RWPE1 (cell line): ENCODE data around the gene ATP2B2.

Experiments
- CTCF ChIA-PET: fragments of 350-600 bp; sonication (Branson Sonifier 250); formaldehyde crosslinking; extraction: SDS; loops from one replicate; lab custom pipeline; 2021; lab: Yijun Ruan, JAX
- POLR2A ChIA-PET: fragments of 400-600 bp; formaldehyde crosslinking; extraction: SDS; loops from one replicate; lab custom pipeline; 2020; ENCODE audit warnings: antibody characterized with exemption; ENCODE audit not compliant: low non-redundant PET; lab: Yijun Ruan, JAX
- DNase-seq: peaks from one replicate; pipeline ENCODE4 v3.0.0; 2012; ENCODE audit warnings: low spot score
- H3K27ac ChIP-seq: fragments of 450-650 bp; 2 replicates; pipeline ENCODE4 v1.5.1; 2017
- TF ChIP-seq, protein P1 (sequence below): fragments of 450-650 bp; conservative IDR thresholded peaks from 2 replicates; pipeline ENCODE4 v1.5.1; 2017; ENCODE audit warnings: low read depth, mild to moderate bottlenecking

ATP2B2 gene

DNA sequence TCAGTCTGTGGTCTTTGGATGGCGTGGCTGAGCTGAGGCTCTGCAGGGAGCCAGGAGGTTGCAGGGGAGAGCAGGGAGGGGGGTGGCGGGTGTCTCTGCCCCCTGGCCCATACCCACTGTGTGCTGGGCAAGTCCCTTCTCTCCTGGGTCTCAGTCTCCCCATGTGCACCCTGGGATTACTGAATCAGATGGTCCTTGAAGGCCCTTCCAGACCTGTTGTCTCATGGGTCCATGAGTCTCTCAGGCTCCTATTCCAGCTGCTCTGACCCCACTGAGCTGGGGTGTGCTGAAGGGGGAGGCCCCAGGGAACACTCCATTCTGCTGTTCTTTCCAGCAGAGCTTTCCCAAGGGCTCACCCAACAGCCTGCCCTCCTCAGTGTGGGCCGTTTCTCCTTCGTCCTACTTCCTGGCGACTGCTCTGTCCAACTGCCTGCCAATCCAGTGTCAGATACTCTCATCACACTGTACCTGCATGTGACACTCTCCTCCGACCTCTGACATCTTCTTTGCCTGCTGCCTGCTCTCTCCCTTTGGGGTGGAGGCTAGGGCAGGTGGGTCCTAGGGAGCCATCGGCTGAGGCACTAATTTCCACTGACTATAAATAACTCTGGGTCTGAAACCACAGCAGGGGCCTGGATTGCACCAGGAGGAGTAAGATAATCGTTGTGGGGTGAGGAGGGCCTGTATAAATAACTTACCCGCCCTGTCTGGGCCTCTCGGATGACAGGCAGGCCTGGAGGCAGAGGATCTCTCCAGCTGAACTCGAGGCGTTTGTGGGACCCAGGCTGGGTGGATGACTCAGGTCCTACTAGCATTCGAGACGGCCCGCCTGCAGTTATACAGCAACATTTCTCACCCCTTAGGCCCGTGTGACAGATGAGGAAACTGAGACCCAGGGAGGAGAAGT lies 67.1 kb downstream of the ATP2B2 start:
- CTCF ChIA-PET: interaction anchor here (0.8 kb wide), 1 partner anchor 20 kb away, joined by 3 read pairs; no protein-coding TSS in a partner anchor
- POLR2A ChIA-PET: no interaction called here
- DNase-seq: no peak
- H3K27ac ChIP-seq: no peak overlapping the region
- TF ChIP-seq, protein P1, sequence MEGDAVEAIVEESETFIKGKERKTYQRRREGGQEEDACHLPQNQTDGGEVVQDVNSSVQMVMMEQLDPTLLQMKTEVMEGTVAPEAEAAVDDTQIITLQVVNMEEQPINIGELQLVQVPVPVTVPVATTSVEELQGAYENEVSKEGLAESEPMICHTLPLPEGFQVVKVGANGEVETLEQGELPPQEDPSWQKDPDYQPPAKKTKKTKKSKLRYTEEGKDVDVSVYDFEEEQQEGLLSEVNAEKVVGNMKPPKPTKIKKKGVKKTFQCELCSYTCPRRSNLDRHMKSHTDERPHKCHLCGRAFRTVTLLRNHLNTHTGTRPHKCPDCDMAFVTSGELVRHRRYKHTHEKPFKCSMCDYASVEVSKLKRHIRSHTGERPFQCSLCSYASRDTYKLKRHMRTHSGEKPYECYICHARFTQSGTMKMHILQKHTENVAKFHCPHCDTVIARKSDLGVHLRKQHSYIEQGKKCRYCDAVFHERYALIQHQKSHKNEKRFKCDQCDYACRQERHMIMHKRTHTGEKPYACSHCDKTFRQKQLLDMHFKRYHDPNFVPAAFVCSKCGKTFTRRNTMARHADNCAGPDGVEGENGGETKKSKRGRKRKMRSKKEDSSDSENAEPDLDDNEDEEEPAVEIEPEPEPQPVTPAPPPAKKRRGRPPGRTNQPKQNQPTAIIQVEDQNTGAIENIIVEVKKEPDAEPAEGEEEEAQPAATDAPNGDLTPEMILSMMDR: no peak

DNA sequence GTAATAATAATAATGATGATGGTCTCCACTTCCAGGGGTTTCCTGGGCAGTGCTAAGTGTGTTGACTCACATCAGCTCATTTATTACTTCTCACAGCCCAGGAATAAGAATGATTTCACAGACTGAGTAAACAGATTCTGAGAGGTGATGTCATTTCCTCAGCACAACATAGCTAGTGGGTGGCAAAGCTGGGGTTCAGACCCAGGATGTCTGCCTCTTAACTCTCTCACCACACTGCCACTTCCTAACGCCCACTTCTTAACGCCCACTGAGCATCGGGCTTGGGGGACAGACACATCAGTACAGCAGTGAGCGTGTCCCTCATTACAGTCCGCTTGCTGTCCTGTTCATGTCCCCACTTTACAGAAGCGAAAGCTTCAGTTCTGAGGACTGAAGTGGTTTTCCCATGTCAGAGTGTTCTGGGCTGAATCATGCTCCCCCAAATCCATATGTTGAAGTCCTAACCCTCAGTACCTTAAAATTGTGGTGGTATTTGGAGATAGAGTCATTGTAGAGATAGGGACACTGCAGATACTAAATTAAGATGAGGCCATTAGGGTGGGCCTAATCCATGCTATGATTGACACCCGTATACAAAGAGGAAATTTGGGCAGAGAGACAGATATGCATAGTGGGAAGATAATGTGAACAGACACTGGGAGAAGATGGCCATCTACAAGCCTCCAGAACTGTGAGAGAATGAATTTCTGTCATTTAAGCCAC lies 68.0 kb downstream of the ATP2B2 start:
- ChIA-PET CTCF (interaction anchor here (0.6 kb wide), 1 partner anchor 1663 kb away, joined by 3 read pairs; no protein-coding TSS in a partner anchor), POLR2A (no interaction called here)
- no peak overlapping the region for H3K27ac ChIP-seq
- no peak for DNase-seq
- TF ChIP-seq, protein P1: no peak

DNA sequence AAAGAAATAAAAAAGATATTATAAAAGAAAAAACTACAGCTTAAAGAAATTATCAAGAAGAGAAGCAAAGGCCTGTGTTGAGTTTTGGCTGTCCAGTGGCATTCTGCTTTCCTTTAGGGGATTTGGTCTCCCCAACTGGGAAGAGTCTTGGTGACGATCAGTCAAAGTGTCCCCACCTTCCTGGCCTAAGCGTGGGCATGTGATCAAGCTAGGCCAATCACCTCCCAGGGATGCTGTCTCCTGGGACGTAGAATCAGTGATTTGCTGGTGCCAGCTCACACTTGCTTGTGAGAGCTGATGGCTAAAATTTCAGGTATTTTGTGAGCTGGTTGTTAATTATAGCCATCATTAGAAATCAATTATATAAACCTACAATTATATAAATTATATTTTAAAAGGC lies 69.5 kb downstream of the ATP2B2 start:
- ChIA-PET CTCF (interaction anchor here (0.6 kb wide), 1 partner anchor 222 kb away, joined by 4 read pairs; no protein-coding TSS in a partner anchor), POLR2A (no interaction called here)
- H3K27ac ChIP-seq: no peak overlapping the region
- TF ChIP-seq, protein P1: no peak
- DNase-seq: no peak

DNA sequence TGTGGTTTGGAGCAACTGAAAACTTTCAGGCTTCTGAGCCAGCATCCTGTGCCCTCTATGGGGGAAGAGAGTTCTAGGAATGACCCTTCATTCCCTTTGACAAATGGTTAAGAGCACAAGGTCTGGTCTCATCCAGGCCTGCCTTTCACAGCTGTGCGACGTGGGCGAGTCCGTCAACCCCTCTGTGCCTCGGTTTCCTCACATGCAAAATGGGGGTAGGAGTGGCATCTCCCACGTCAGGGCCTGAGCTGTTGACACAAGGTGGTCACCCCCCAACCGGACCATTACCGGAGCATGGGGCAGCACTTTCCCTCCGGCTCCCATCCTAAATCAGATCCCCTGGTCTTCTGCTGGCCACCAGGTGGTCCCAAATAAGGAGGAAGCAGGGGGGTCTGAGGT lies 70.4 kb downstream of the ATP2B2 start:
- TF ChIP-seq, protein P1: no peak
- ChIA-PET CTCF (interaction anchor here (0.6 kb wide), 1 partner anchor 221 kb away, joined by 4 read pairs; no protein-coding TSS in a partner anchor), POLR2A (no interaction called here)
- no peak overlapping the region for H3K27ac ChIP-seq
- no peak for DNase-seq

DNA sequence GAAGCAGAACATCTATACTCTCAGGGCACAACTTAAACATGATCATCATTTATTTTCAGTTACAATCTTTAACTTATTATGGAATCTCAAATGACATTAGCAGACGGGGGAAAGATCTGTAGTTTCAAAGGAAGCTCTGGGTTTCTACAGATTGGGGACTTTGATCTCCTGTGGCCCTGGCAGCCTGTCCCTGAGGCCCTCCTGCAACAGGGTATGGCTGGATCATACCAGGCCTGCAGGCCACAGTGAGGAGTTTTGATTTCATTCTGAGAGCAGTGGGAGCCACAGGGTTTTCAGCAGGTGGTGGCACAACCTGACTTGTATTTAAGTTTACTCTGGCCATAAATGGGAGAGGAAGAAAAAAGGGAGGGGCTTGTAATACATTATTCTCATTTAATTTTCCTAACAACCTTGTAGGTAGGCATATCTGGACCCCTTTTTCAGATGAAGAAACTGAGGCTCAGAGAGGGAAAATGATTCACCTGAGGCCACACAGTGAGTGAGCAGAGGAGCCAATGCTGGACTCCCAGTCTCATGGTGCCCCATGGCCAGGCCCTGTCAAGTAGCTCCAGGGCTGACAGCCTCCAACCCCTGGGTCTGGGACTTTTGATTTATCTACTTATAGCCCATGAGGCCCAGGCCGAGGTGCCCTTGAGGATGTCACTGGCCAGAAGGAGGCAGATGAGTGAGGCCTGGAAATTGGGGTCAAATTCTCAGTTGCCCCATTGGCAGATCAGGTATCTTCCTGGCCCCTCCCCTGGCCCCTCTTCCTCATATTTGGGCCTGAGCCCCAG lies 71.0 kb downstream of the ATP2B2 start:
- POLR2A ChIA-PET: no interaction called here
- no peak overlapping the region for H3K27ac ChIP-seq
- no peak for DNase-seq
- TF ChIP-seq, protein P1: no peak
- CTCF ChIA-PET: no interaction called here

DNA sequence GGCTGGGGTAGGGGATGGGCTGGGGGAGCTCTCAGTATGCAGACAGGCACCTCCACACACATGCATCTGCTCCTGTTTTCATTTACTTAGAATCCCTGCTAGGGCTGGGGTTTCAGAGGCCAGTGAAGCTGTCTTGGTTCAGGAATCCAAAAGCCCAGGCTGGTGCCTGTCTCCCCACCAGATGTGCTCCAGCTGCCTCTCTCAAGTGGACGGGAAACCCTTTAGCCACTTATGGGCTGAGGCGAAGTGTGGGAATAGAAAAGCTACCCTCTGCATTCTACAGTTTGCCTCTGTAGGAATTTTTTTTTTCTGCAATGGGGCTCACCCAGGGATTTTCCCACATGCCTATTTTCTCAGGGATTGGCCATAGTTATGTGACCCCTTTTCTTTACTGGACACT lies 72.5 kb downstream of the ATP2B2 start:
- POLR2A ChIA-PET: no interaction called here
- TF ChIP-seq, protein P1: no peak
- CTCF ChIA-PET: no interaction called here
- no peak overlapping the region for H3K27ac ChIP-seq
- DNase-seq: no peak
